ENCODE results near the gene ASCC1. TPM values are rescaled to one million over a fixed set of nuclear protein-coding genes. Genes with fewer than 3 reads are reported as not detected.
"Not testable (repeated sequence)": the region's sequence is repeated elsewhere in the genome, so short reads cannot be mapped to it uniquely, and the experiment has no call there.

The ASCC1 gene
- total RNA-seq, 1 experiment from 2014 or later, result 27.8 TPM

DNA sequence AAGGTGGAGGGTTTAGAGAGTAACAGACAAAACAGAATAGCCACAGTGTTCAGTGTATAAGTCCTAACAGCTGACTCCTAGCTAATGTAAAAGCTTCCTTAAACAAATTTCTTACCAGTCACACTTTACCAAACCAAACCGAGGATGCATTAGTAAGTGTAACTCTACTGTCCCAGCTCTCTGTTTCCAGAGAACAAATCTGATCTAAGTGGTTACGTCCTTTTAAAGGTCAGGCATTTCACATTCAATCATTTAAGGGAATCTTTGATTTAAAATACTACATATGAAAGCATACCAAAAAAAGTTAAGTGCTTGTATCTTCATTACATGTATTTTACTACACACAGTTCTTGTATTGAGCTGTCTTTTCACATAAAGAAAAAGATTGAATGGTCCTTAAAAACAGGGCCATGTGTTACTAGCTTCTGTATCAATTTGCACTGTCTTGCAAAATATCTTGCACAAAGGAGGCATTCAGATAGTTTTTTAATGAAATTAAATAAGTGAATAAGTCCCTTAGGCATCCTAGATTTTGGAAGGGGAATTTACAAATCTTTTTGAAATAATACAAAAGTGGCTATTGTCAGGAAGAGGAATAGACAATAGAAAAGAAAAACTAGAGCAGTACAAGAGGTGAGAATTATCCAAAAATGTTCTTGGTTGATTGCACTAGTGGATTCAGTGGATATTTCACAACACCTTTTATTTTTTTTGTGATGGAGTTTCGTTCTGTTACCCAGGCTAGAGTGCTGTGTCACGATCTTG lies 69.3 kb downstream of the ASCC1 start:
- Histone ChIP-seq H3K4me2 (ENCODE audit: low read depth, low read length, poor library complexity, severe bottlenecking) (no peak overlapping the region), H3K4me3 (ENCODE audit: low read length) (no peak overlapping the region), H3K79me2 (ENCODE audit: low read length) (peaks cover 4% of the 10 kb centered on the region; the same call in 1 of the 2 replicates), H3K27me3 (ENCODE audit: low read length) (no peaks in the 10 kb centered on the region), H3K9ac (ENCODE audit: low read length) (no peak overlapping the region), H3K9me3 (ENCODE audit: low read length) (no peaks in the 10 kb centered on the region), H3K4me1 (ENCODE audit: low read length) (peaks cover 9% of the 10 kb centered on the region; the same call in 1 of the 2 replicates), H3K27ac (ENCODE audit: low read length) (no peak overlapping the region), H2AFZ (ENCODE audit: low read length) (no peak overlapping the region), H3K9me2 (replicated peaks; ENCODE audit: insufficient read depth, low read length) (no peaks in the 10 kb centered on the region), H4K20me1 (ENCODE audit: insufficient read depth, low read depth, low read length) (no peaks in the 10 kb centered on the region), H3K36me3 (ENCODE audit: insufficient read depth, low read length) (no peaks in the 10 kb centered on the region)
- no peak for DNase-seq

DNA sequence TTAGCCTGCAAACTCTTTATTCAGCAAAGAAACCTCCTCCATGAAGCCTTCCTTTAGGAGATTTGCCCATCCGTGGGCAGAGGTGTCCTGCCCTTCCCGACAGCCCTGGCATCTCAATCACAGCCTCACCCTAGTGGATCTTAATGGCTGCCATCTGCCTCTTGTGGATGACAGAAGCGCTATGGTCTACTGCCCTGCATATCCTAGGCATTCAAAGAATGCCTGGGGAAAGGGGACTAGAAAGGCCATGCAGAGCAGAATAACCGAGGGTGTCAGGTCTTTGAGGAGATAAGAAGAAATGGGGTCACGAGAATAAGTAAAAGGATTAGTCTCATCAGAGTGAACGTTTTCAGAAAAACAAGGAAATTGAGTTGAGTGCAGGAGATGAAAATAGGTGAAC lies 70.0 kb downstream of the ASCC1 start:
- H4K20me1 ChIP-seq (ENCODE audit: insufficient read depth, low read depth, low read length), result no peaks in the 10 kb centered on the region
- H3K4me1 ChIP-seq (ENCODE audit: low read length), result peaks cover 9% of the 10 kb centered on the region; the same call in 1 of the 2 replicates
- no peaks in the 10 kb centered on the region for H3K9me2 ChIP-seq (replicated peaks; ENCODE audit: insufficient read depth, low read length)
- no peak overlapping the region for H3K27ac ChIP-seq (ENCODE audit: low read length)
- H3K4me3 ChIP-seq (ENCODE audit: low read length), result no peak overlapping the region
- H3K36me3 ChIP-seq (ENCODE audit: insufficient read depth, low read length), result no peaks in the 10 kb centered on the region
- DNase-seq, result no peak
- H3K79me2 ChIP-seq (ENCODE audit: low read length), result peaks cover 4% of the 10 kb centered on the region; the same call in 1 of the 2 replicates
- no peak overlapping the region for H2AFZ ChIP-seq (ENCODE audit: low read length)
- H3K4me2 ChIP-seq (ENCODE audit: low read depth, low read length, poor library complexity, severe bottlenecking), result no peak overlapping the region
- no peak overlapping the region for H3K9ac ChIP-seq (ENCODE audit: low read length)
- no peaks in the 10 kb centered on the region for H3K27me3 ChIP-seq (ENCODE audit: low read length)
- no peaks in the 10 kb centered on the region for H3K9me3 ChIP-seq (ENCODE audit: low read length)

DNA sequence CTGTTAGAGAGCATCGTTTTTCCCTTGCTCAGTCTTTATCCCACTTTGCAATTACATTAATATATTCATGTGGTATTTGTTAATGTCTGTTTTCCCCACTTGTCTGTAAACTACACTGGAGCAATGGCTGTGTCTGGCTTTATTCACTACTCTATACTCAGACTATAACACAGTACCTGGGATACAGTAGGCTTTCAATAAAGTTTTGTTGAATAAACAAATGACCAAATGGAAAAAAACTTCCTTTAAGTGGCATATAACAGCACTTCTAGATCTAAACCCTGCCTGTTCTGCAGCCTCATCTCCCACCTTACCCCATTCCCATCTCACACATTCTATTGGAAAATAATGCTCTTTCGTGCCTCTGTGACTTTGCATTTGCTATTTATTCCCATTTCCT lies 70.4 kb downstream of the ASCC1 start:
- no peak for DNase-seq
- Histone ChIP-seq H3K9me2 (replicated peaks; ENCODE audit: insufficient read depth, low read length) (no peaks in the 10 kb centered on the region), H3K9me3 (ENCODE audit: low read length) (no peaks in the 10 kb centered on the region), H3K27ac (ENCODE audit: low read length) (no peak overlapping the region), H3K4me2 (ENCODE audit: low read depth, low read length, poor library complexity, severe bottlenecking) (no peak overlapping the region), H2AFZ (ENCODE audit: low read length) (no peak overlapping the region), H3K9ac (ENCODE audit: low read length) (no peak overlapping the region), H3K27me3 (ENCODE audit: low read length) (no peaks in the 10 kb centered on the region), H3K4me3 (ENCODE audit: low read length) (no peak overlapping the region), H3K36me3 (ENCODE audit: insufficient read depth, low read length) (no peaks in the 10 kb centered on the region), H3K79me2 (ENCODE audit: low read length) (peaks cover 4% of the 10 kb centered on the region; the same call in 1 of the 2 replicates), H3K4me1 (ENCODE audit: low read length) (peaks cover 10% of the 10 kb centered on the region), H4K20me1 (ENCODE audit: insufficient read depth, low read depth, low read length) (no peaks in the 10 kb centered on the region)

DNA sequence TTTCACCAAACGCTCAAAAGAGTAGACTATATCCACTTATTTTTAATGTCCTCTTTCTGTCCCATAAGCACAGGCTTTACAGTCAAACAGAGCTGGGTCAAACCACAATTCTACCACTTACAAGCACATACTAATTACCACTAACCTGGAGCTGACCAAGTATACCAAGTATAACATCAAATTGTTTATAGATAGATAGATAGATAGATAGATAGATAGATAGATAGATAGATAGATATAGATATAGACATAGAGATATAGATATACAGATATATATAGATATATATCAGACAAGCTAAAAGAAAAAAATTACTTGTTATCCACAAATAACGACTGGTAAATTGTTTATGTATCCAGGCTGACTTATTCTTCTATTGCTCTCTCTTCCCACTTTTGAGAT lies 75.2 kb downstream of the ASCC1 start:
- Histone ChIP-seq H3K9me3 (ENCODE audit: low read length) (no peaks in the 10 kb centered on the region), H3K79me2 (ENCODE audit: low read length) (peaks cover 6% of the 10 kb centered on the region; the same call in 1 of the 2 replicates), H3K4me3 (ENCODE audit: low read length) (no peak overlapping the region), H3K4me1 (ENCODE audit: low read length) (peaks cover 9% of the 10 kb centered on the region), H3K9me2 (replicated peaks; ENCODE audit: insufficient read depth, low read length) (no peaks in the 10 kb centered on the region), H3K9ac (ENCODE audit: low read length) (no peak overlapping the region), H4K20me1 (ENCODE audit: insufficient read depth, low read depth, low read length) (no peaks in the 10 kb centered on the region), H3K27ac (ENCODE audit: low read length) (no peak overlapping the region), H3K4me2 (ENCODE audit: low read depth, low read length, poor library complexity, severe bottlenecking) (no peak overlapping the region), H3K36me3 (ENCODE audit: insufficient read depth, low read length) (peaks cover 3% of the 10 kb centered on the region; the same call in 1 of the 2 replicates), H2AFZ (ENCODE audit: low read length) (no peak overlapping the region), H3K27me3 (ENCODE audit: low read length) (no peaks in the 10 kb centered on the region)
- no peak for DNase-seq

DNA sequence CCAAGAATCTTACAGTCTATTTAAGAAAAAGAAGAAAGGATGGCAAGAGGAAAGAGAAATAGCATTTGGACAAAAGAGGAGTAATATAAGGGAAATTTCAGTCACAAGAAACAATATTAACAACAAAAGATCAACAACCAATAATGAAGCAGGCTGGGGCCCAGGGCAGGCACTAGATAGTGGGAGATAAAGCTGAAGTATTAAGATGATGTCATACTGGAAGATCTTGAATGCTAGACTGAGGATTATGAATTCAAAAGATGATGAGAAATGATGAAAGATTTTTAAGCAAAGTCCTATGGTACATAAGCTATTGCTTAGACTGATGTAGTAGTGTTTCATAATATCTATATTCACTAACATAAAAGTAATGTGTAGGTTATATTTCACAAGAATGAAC lies 75.9 kb downstream of the ASCC1 start:
- no peak overlapping the region for H2AFZ ChIP-seq (ENCODE audit: low read length)
- no peaks in the 10 kb centered on the region for H3K27me3 ChIP-seq (ENCODE audit: low read length)
- H4K20me1 ChIP-seq (ENCODE audit: insufficient read depth, low read depth, low read length), result no peaks in the 10 kb centered on the region
- no peak overlapping the region for H3K9ac ChIP-seq (ENCODE audit: low read length)
- H3K9me3 ChIP-seq (ENCODE audit: low read length), result no peaks in the 10 kb centered on the region
- no peak overlapping the region for H3K27ac ChIP-seq (ENCODE audit: low read length)
- peaks cover 3% of the 10 kb centered on the region; the same call in 1 of the 2 replicates for H3K36me3 ChIP-seq (ENCODE audit: insufficient read depth, low read length)
- DNase-seq, result no peak
- no peaks in the 10 kb centered on the region for H3K9me2 ChIP-seq (replicated peaks; ENCODE audit: insufficient read depth, low read length)
- H3K4me3 ChIP-seq (ENCODE audit: low read length), result no peak overlapping the region
- no peak overlapping the region for H3K4me2 ChIP-seq (ENCODE audit: low read depth, low read length, poor library complexity, severe bottlenecking)
- peaks cover 15% of the 10 kb centered on the region for H3K4me1 ChIP-seq (ENCODE audit: low read length)
- peaks cover 6% of the 10 kb centered on the region; the same call in 1 of the 2 replicates for H3K79me2 ChIP-seq (ENCODE audit: low read length)

DNA sequence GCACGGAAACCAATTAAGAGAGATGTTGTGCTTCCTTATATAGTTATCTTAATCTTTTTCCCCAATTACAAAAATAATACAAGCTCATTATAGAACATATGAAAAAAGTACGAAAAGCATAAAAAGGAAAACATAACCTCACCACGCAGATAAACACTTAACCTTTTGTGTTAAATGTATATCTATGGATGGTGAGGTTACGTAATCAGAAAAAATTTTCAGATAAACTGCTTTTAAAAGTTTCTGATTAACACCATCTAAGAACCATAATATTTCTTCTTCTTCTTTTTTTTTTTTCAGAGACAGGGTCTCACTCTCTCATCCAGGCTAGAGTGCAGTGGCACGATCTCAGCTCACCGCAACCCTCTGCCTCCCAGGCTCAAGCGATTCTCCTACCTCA lies 78.5 kb downstream of the ASCC1 start:
- no peak for DNase-seq
- no peak overlapping the region for H3K4me2 ChIP-seq (ENCODE audit: low read depth, low read length, poor library complexity, severe bottlenecking)
- H3K9me3 ChIP-seq (ENCODE audit: low read length), result no peaks in the 10 kb centered on the region
- no peak overlapping the region for H3K4me3 ChIP-seq (ENCODE audit: low read length)
- no peaks in the 10 kb centered on the region for H3K27me3 ChIP-seq (ENCODE audit: low read length)
- H3K9me2 ChIP-seq (replicated peaks; ENCODE audit: insufficient read depth, low read length), result no peaks in the 10 kb centered on the region
- H3K79me2 ChIP-seq (ENCODE audit: low read length), result peaks cover 9% of the 10 kb centered on the region; the same call in 1 of the 2 replicates
- no peak overlapping the region for H3K27ac ChIP-seq (ENCODE audit: low read length)
- H2AFZ ChIP-seq (ENCODE audit: low read length), result no peak overlapping the region
- no peaks in the 10 kb centered on the region for H4K20me1 ChIP-seq (ENCODE audit: insufficient read depth, low read depth, low read length)
- H3K36me3 ChIP-seq (ENCODE audit: insufficient read depth, low read length), result peaks cover 3% of the 10 kb centered on the region; the same call in 1 of the 2 replicates
- no peak overlapping the region for H3K9ac ChIP-seq (ENCODE audit: low read length)
- H3K4me1 ChIP-seq (ENCODE audit: low read length), result peaks cover 29% of the 10 kb centered on the region

DNA sequence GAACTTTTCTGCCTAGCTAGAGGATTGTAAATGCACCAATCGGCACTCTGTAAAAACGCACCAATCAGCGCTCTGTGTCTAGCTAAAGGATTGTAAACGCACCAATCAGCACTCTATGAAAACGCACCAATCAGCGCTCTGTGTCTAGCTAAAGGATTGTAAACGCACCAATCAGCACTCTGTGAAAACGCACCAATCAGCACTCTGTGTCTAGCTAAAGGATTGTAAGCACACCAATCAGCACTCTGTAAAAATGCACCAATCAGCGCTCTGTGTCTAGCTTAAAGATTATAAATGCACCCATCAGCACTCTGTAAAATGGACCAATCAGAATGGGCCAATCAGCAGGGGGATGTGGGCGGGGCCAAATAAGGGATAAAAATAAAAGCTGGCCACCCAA lies 79.9 kb downstream of the ASCC1 start:
- H2AFZ ChIP-seq (ENCODE audit: low read length); H3K4me3 ChIP-seq (ENCODE audit: low read length); H3K27ac ChIP-seq (ENCODE audit: low read length); H3K36me3 ChIP-seq (ENCODE audit: insufficient read depth, low read length); H3K9me3 ChIP-seq (ENCODE audit: low read length); DNase-seq; H3K9ac ChIP-seq (ENCODE audit: low read length); H4K20me1 ChIP-seq (ENCODE audit: insufficient read depth, low read depth, low read length); H3K4me2 ChIP-seq (ENCODE audit: low read depth, low read length, poor library complexity, severe bottlenecking); H3K79me2 ChIP-seq (ENCODE audit: low read length); H3K9me2 ChIP-seq (replicated peaks; ENCODE audit: insufficient read depth, low read length); H3K27me3 ChIP-seq (ENCODE audit: low read length): not testable (repeated sequence)
- H3K4me1 ChIP-seq (ENCODE audit: low read length), result peaks cover 29% of the 10 kb centered on the region

DNA sequence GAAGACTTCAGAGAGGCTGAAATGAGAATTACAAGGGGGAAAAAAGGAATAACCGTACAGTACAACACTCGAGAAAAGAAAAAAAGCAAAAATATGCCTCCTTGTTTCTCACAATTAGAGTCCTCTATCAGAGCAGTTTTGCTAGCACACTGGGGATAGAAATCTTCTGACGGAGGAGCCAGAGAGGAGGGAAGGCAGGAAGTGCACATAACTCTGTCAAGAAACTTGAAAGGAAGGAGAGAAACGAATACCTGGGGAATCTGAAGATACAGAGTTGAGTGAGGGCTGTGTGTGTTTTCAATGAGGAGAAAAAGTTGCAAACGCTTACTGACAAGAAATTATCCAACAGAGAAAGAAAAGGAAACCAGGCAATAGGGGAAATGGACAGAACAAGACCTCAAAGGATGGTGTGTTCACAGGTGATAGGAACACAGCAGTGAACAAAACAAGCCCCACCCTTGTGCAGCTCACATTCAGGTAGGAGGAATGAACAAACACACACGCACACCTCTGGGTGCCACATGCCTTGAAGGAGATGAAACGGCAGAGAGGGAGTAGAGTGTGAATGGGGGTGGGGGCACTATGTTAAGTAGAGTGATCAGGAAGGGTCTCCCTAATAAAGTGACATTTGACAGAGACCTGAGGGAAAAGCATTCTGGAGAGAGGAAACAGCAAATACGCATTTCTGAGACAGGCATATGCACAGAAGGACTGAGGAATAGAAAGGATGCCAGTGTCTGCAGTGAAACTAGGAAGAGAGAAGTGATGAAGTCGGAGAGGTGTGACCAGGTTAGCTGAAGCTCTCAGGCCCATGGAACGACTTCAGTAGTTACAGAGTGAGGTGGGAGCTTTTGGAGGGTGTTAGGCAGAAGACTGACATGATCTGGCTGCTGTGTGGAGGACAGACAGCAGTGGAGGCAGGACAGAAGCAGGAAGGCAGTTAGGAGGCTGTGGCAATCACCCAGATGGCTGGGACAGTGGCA lies 81.0 kb downstream of the ASCC1 start:
- H2AFZ ChIP-seq (ENCODE audit: low read length), result no peak overlapping the region; the same call in 1 of the 2 replicates
- DNase-seq, result peak; percentile 66
- H3K27ac ChIP-seq (ENCODE audit: low read length), result peak overlapping the region; percentile 18; the same call in 1 of the 2 replicates
- H3K9me3 ChIP-seq (ENCODE audit: low read length), result no peaks in the 10 kb centered on the region
- H3K36me3 ChIP-seq (ENCODE audit: insufficient read depth, low read length), result peaks cover 3% of the 10 kb centered on the region; the same call in 1 of the 2 replicates
- peaks cover 7% of the 10 kb centered on the region; the same call in 1 of the 2 replicates for H3K79me2 ChIP-seq (ENCODE audit: low read length)
- no peaks in the 10 kb centered on the region for H3K9me2 ChIP-seq (replicated peaks; ENCODE audit: insufficient read depth, low read length)
- no peaks in the 10 kb centered on the region for H4K20me1 ChIP-seq (ENCODE audit: insufficient read depth, low read depth, low read length)
- H3K4me1 ChIP-seq (ENCODE audit: low read length), result peaks cover 22% of the 10 kb centered on the region
- no peak overlapping the region for H3K4me2 ChIP-seq (ENCODE audit: low read depth, low read length, poor library complexity, severe bottlenecking)
- H3K4me3 ChIP-seq (ENCODE audit: low read length), result no peak overlapping the region
- H3K27me3 ChIP-seq (ENCODE audit: low read length), result no peaks in the 10 kb centered on the region
- no peak overlapping the region for H3K9ac ChIP-seq (ENCODE audit: low read length)

Data from Karpas-422 (cell line).